ENCODE measurements around the gene AKT1. TPM values are rescaled to one million over a fixed set of nuclear protein-coding genes. Genes with fewer than 3 reads are reported as not detected.
"Not testable (repeated sequence)": the region's sequence is repeated elsewhere in the genome, so short reads cannot be mapped to it uniquely, and the experiment has no call there.

The AKT1 gene
- total RNA-seq, 1 experiment from 2014 or later = 164 TPM

- H3K27ac ChIP-seq = no peak overlapping the region
- no peaks in the 10 kb centered on the region for H3K4me1 ChIP-seq
- H3K27me3 ChIP-seq = peaks cover 7% of the 10 kb centered on the region; the same call in 1 of the 2 replicates
- no peaks in the 10 kb centered on the region for H3K9me3 ChIP-seq (replicated peaks)
- DNase-seq = no peak
- H3K4me3 ChIP-seq = no peak overlapping the region
- H3K36me3 ChIP-seq = no peaks in the 10 kb centered on the region
Observed at GRCh38 chr14:104732355-104732804, 63.2 kb downstream of the AKT1 start.

- H3K4me3 ChIP-seq = no peak overlapping the region
- DNase-seq = peak in 1 of 2 experiments; percentile 27
- no peaks in the 10 kb centered on the region for H3K36me3 ChIP-seq
- H3K9me3 ChIP-seq (replicated peaks) = no peaks in the 10 kb centered on the region
- H3K27me3 ChIP-seq = peaks cover 14% of the 10 kb centered on the region; the same call in 1 of the 2 replicates
- no peak overlapping the region for H3K27ac ChIP-seq
- no peaks in the 10 kb centered on the region for H3K4me1 ChIP-seq
Observed at GRCh38 chr14:104731320-104732294, 63.9 kb downstream of the AKT1 start.

GRCh38 chr14:104730487-104730886, 65.1 kb downstream of the AKT1 start:
- no peak overlapping the region for H3K4me3 ChIP-seq
- H3K27ac ChIP-seq = no peak overlapping the region
- H3K36me3 ChIP-seq = no peaks in the 10 kb centered on the region
- no peaks in the 10 kb centered on the region for H3K9me3 ChIP-seq (replicated peaks)
- H3K27me3 ChIP-seq = peaks cover 18% of the 10 kb centered on the region; the same call in 1 of the 2 replicates
- no peak for DNase-seq
- no peaks in the 10 kb centered on the region for H3K4me1 ChIP-seq

- Histone ChIP-seq H3K4me3 (no peak overlapping the region), H3K27ac (no peak overlapping the region), H3K4me1 (no peaks in the 10 kb centered on the region), H3K36me3 (no peaks in the 10 kb centered on the region), H3K27me3 (peaks cover 18% of the 10 kb centered on the region; the same call in 1 of the 2 replicates), H3K9me3 (replicated peaks) (no peaks in the 10 kb centered on the region)
- no peak for DNase-seq
Observed at GRCh38 chr14:104729835-104730181, 65.7 kb downstream of the AKT1 start.

- H3K4me1 ChIP-seq; H3K27ac ChIP-seq; H3K4me3 ChIP-seq; H3K36me3 ChIP-seq; H3K9me3 ChIP-seq (replicated peaks); DNase-seq: not testable (repeated sequence)
- H3K27me3 ChIP-seq = peaks cover 18% of the 10 kb centered on the region; the same call in 1 of the 2 replicates
Observed at GRCh38 chr14:104729176-104729834, 66.2 kb downstream of the AKT1 start.

GRCh38 chr14:104728631-104729030, 66.9 kb downstream of the AKT1 start:
- H3K9me3 ChIP-seq (replicated peaks) = no peaks in the 10 kb centered on the region
- peaks cover 18% of the 10 kb centered on the region; the same call in 1 of the 2 replicates for H3K27me3 ChIP-seq
- no peak overlapping the region for H3K4me3 ChIP-seq
- H3K4me1 ChIP-seq = no peaks in the 10 kb centered on the region
- DNase-seq = no peak
- no peak overlapping the region for H3K27ac ChIP-seq
- H3K36me3 ChIP-seq = no peaks in the 10 kb centered on the region

GRCh38 chr14:104726600-104727451, 68.7 kb downstream of the AKT1 start:
- H3K4me1 ChIP-seq = peaks cover 9% of the 10 kb centered on the region

GRCh38 chr14:104725772-104726548, 69.6 kb downstream of the AKT1 start:
- no peak for DNase-seq
- 0 out of 2 replicates have a peak overlapping the region, but pooled peaks have one; percentile 41 for H3K4me3 ChIP-seq
- H3K4me1 ChIP-seq = peaks cover 13% of the 10 kb centered on the region
- H3K27ac ChIP-seq = no peak overlapping the region
- H3K36me3 ChIP-seq = no peaks in the 10 kb centered on the region
- H3K9me3 ChIP-seq (replicated peaks) = no peaks in the 10 kb centered on the region
- peaks cover 18% of the 10 kb centered on the region; the same call in 1 of the 2 replicates for H3K27me3 ChIP-seq

More at GRCh38 chr14:104726600-104727451, 68.7 kb downstream of the AKT1 start:
- DNase-seq = no peak
- Histone ChIP-seq H3K27me3 (peaks cover 18% of the 10 kb centered on the region; the same call in 1 of the 2 replicates), H3K36me3 (no peaks in the 10 kb centered on the region), H3K27ac (no peak overlapping the region), H3K9me3 (replicated peaks) (no peaks in the 10 kb centered on the region), H3K4me3 (no peak overlapping the region)

GRCh38 chr14:104724981-104725771, 70.4 kb downstream of the AKT1 start:
- peak; percentile 70 to 71 for DNase-seq
- Histone ChIP-seq H3K4me1 (peaks cover 13% of the 10 kb centered on the region), H3K4me3 (peak overlapping the region; percentile 41), H3K27ac (no peak overlapping the region), H3K27me3 (peaks cover 18% of the 10 kb centered on the region; the same call in 1 of the 2 replicates), H3K9me3 (replicated peaks) (no peaks in the 10 kb centered on the region), H3K36me3 (no peaks in the 10 kb centered on the region)

GRCh38 chr14:104724407-104724980, 71.1 kb downstream of the AKT1 start:
- Histone ChIP-seq H3K9me3 (replicated peaks) (no peaks in the 10 kb centered on the region), H3K27ac (no peak overlapping the region), H3K4me3 (peak overlapping the region; percentile 41), H3K27me3 (peaks cover 18% of the 10 kb centered on the region; the same call in 1 of the 2 replicates), H3K4me1 (peaks cover 13% of the 10 kb centered on the region), H3K36me3 (no peaks in the 10 kb centered on the region)
- no peak for DNase-seq

- no peak for DNase-seq
- no peak within 1 kb of the TSS for H3K27ac ChIP-seq
- no peaks in the 10 kb centered on the region; the same call in 1 of the 2 replicates for H3K36me3 ChIP-seq
- H3K4me1 ChIP-seq = peaks cover 13% of the 10 kb centered on the region
- no peaks in the 10 kb centered on the region for H3K9me3 ChIP-seq (replicated peaks)
- peak within 1 kb of the TSS; percentile 41 for H3K4me3 ChIP-seq
- H3K27me3 ChIP-seq = peaks cover 18% of the 10 kb centered on the region; the same call in 1 of the 2 replicates
Observed at GRCh38 chr14:104723651-104724406, 71.7 kb downstream of the AKT1 start, which contains the start of gene ADSS1. TSS of gene ADSS1 (plus strand) at chr14:104724229. CDS start at chr14:104724271, 42 bp downstream.
